H9 (cell line): Measurements from ENCODE around the gene SLC44A3. TPM values are rescaled to one million over a fixed set of nuclear protein-coding genes. Genes with fewer than 3 reads are reported as not detected.

Source experiments
- DNase-seq: peaks from one replicate; pipeline ENCODE4 v3.0.0-alpha.2; 2017
- H2AFZ ChIP-seq: one replicate; pipeline ENCODE4 v1.6.1; 2013; ENCODE audit warnings: mild to moderate bottlenecking, low read length, control low read depth, moderate library complexity
- H2AK5ac ChIP-seq: 2 replicates; pipeline ENCODE4 v1.6.1; 2013; ENCODE audit warnings: low read length, control low read depth, mixed read lengths; ENCODE audit not compliant: insufficient read length
- H2BK120ac ChIP-seq: one replicate; pipeline ENCODE4 v1.6.1; 2013; ENCODE audit warnings: low read depth, mild to moderate bottlenecking, low read length, control low read depth, inconsistent platforms; ENCODE audit not compliant: poor library complexity, severe bottlenecking
- H2BK12ac ChIP-seq: 2 replicates; pipeline ENCODE4 v1.6.1; 2013; ENCODE audit warnings: low read length, control low read depth, mixed read lengths, low read depth; ENCODE audit not compliant: insufficient read length
- H2BK15ac ChIP-seq: 2 replicates; pipeline ENCODE4 v1.6.1; 2013; ENCODE audit warnings: low read depth, low read length, control low read depth
- H2BK20ac ChIP-seq: one replicate; pipeline ENCODE4 v1.6.1; 2013; ENCODE audit warnings: low read depth, mild to moderate bottlenecking, low read length, control low read depth, inconsistent platforms; ENCODE audit not compliant: poor library complexity, severe bottlenecking
- H2BK5ac ChIP-seq: 2 replicates; pipeline ENCODE4 v1.6.1; 2013; ENCODE audit warnings: low read length, control low read depth, mixed read lengths; ENCODE audit not compliant: insufficient read length
- H3K14ac ChIP-seq: 2 replicates; pipeline ENCODE4 v1.6.1; 2013; ENCODE audit warnings: low read length, control low read depth; ENCODE audit not compliant: insufficient read depth
- H3K18ac ChIP-seq: 2 replicates; pipeline ENCODE4 v1.6.1; 2013; ENCODE audit warnings: low read depth, mild to moderate bottlenecking, mixed read lengths, low read length, control low read depth; ENCODE audit not compliant: insufficient read length
- H3K23ac ChIP-seq: 2 replicates; pipeline ENCODE4 v1.6.1; 2013; ENCODE audit warnings: low read length, control low read depth, mixed read lengths, low read depth; ENCODE audit not compliant: insufficient read length
- H3K23me2 ChIP-seq: 2 replicates; pipeline ENCODE4 v1.6.1; 2013; ENCODE audit warnings: low read depth, mild to moderate bottlenecking, mixed read lengths, low read length, control low read depth; ENCODE audit not compliant: insufficient read length, poor library complexity, severe bottlenecking
- H3K27ac ChIP-seq: 2 replicates; pipeline ENCODE4 v1.5.1; 2013; ENCODE audit warnings: low read length, control low read depth, mixed read lengths, low read depth; ENCODE audit not compliant: insufficient read length
- H3K27me3 ChIP-seq: 2 replicates; pipeline ENCODE4 v1.6.1; 2013; ENCODE audit warnings: low read length, control low read depth, inconsistent platforms; ENCODE audit not compliant: insufficient read depth
- H3K4ac ChIP-seq: 2 replicates; pipeline ENCODE4 v1.6.1; 2013; ENCODE audit warnings: low read depth, mild to moderate bottlenecking, control low read depth, inconsistent platforms, low read length, moderate library complexity
- H3K4me1 ChIP-seq: 2 replicates; pipeline ENCODE4 v1.6.1; 2013; ENCODE audit warnings: low read length, control low read depth, inconsistent platforms; ENCODE audit not compliant: insufficient read depth
- H3K4me2 ChIP-seq: 2 replicates; pipeline ENCODE4 v1.6.1; 2013; ENCODE audit warnings: low read length, control low read depth, mixed read lengths; ENCODE audit not compliant: insufficient read length, insufficient read depth
- H3K56ac ChIP-seq: 2 replicates; pipeline ENCODE4 v1.6.1; 2013; ENCODE audit warnings: low read depth, mild to moderate bottlenecking, mixed read lengths, low read length, control low read depth; ENCODE audit not compliant: insufficient read length
- H3K79me1 ChIP-seq: 2 replicates; pipeline ENCODE4 v1.6.1; 2013; ENCODE audit warnings: low read depth, mild to moderate bottlenecking, moderate library complexity, low read length, control low read depth, inconsistent platforms; ENCODE audit not compliant: insufficient read depth, poor library complexity, severe bottlenecking
- H3K79me2 ChIP-seq: 2 replicates; pipeline ENCODE4 v1.6.1; 2013; ENCODE audit warnings: low read length, control low read depth, inconsistent platforms; ENCODE audit not compliant: insufficient read depth
- H3K9ac ChIP-seq: 2 replicates; pipeline ENCODE4 v1.6.1; 2013; ENCODE audit warnings: low read length, control low read depth, mixed read lengths; ENCODE audit not compliant: insufficient read length; ENCODE audit errors: extremely low read depth
- H3K9me3 ChIP-seq: one replicate; pipeline ENCODE4 v1.6.1; 2013; ENCODE audit warnings: low read depth, low read length, inconsistent platforms; ENCODE audit not compliant: control insufficient read depth
- H3T11ph ChIP-seq: one replicate; pipeline ENCODE4 v1.6.1; 2013; ENCODE audit warnings: mild to moderate bottlenecking, low read length, control low read depth, inconsistent platforms
- H4K20me1 ChIP-seq: one replicate; pipeline ENCODE4 v1.6.1; 2013; ENCODE audit not compliant: control insufficient read depth, insufficient read length, insufficient read depth
- H4K5ac ChIP-seq: 2 replicates; pipeline ENCODE4 v1.6.1; 2013; ENCODE audit warnings: low read depth, mild to moderate bottlenecking, mixed read lengths, low read length, control low read depth; ENCODE audit not compliant: insufficient read length
- H4K8ac ChIP-seq: replicated peaks from 2 replicates; pipeline ENCODE4 v1.6.1; 2013; ENCODE audit warnings: low read length, control low read depth, mixed read lengths, low read depth; ENCODE audit not compliant: insufficient read length
- H4K91ac ChIP-seq: 2 replicates; pipeline ENCODE4 v1.6.1; 2013; ENCODE audit warnings: low read depth, mild to moderate bottlenecking, moderate library complexity, mixed read lengths, low read length, control low read depth; ENCODE audit not compliant: insufficient read length
- H3K27ac Mint-ChIP-seq, 3 experiments: 2 replicates in 2 of 3; 3 replicates in 1 of 3; pipeline ENCODE4 v1.8.0; 2020 to 2021; ENCODE audit warnings: mixed read lengths in 3 of 3, mild to moderate bottlenecking in 1 of 3, moderate library complexity in 1 of 3
- H3K27me3 Mint-ChIP-seq: 2 replicates; pipeline ENCODE4 v1.8.0; 2021; ENCODE audit warnings: low read depth, mild to moderate bottlenecking, moderate library complexity, mixed read lengths
- H3K36me3 Mint-ChIP-seq, 3 experiments: 2 replicates in 2 of 3; 3 replicates in 1 of 3; pipeline ENCODE4 v1.8.0; 2020 to 2021; ENCODE audit warnings: low read depth in 3 of 3, mixed read lengths in 3 of 3; ENCODE audit not compliant: insufficient read depth in 1 of 3
- H3K4me1 Mint-ChIP-seq, 2 experiments: 2 replicates each; pipeline ENCODE4 v1.8.0; 2020; ENCODE audit warnings: mixed read lengths in 2 of 2
- H3K4me3 Mint-ChIP-seq, 2 experiments: 2 replicates in 1 of 2; 3 replicates in 1 of 2; pipeline ENCODE4 v1.8.0; 2020 to 2021; ENCODE audit warnings: mild to moderate bottlenecking in 2 of 2, mixed read lengths in 2 of 2, moderate library complexity in 1 of 2
- H3K9me3 Mint-ChIP-seq, 2 experiments: 2 replicates in 1 of 2; 3 replicates in 1 of 2; pipeline ENCODE4 v1.8.0; 2020; ENCODE audit warnings: mild to moderate bottlenecking in 2 of 2, mixed read lengths in 2 of 2, moderate library complexity in 1 of 2
- WGBS: extraction: QIAGEN DNeasy Blood & Tissue Kit; methylation state at CpG from one replicate; pipeline ENCODE4 v1.1.7; 2013; ENCODE audit warnings: missing lambda C conversion rate, low lambda C conversion rate, mixed read lengths; ENCODE audit not compliant: insufficient read length; ENCODE audit errors: extremely low coverage; 5-methylcytosine and 5-hydroxymethylcytosine counted together
- total RNA-seq: library from RNA; stranded (reverse); gene quantifications from 2 replicates; pipeline ENCODE4 v1.2.1, GENCODE V29; 2021
- TF ChIP-seq, protein P1 (sequence below): fragments of 200-600 bp; sonication (generic); conservative IDR thresholded peaks from 3 replicates; pipeline ENCODE4 v1.8.0; 2021; ENCODE audit warnings: antibody characterized with exemption, mild to moderate bottlenecking

Gene SLC44A3
- total RNA-seq, 1 experiment from 2014 or later = 5.5 TPM

DNA sequence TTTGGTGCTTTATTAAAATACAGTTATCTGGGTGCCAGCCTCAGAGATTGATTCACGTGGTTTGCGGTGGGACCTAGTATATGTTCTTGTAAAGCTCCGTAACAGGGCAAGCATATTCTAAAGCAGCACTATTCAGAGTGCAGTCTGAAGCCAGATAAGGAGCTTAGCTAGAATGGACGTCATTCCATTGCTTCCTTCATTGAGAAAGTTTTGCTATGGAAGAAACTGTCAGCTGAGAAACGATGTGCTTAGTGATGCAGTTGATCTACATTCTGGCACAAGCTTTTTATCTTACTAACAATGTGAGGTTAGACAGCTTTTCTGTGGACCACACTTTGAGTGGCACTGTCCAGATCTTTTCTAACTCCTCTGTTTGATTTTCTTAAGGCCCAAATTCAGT lies 26.2 kb downstream of the SLC44A3 start:
- TF ChIP-seq, protein P1, sequence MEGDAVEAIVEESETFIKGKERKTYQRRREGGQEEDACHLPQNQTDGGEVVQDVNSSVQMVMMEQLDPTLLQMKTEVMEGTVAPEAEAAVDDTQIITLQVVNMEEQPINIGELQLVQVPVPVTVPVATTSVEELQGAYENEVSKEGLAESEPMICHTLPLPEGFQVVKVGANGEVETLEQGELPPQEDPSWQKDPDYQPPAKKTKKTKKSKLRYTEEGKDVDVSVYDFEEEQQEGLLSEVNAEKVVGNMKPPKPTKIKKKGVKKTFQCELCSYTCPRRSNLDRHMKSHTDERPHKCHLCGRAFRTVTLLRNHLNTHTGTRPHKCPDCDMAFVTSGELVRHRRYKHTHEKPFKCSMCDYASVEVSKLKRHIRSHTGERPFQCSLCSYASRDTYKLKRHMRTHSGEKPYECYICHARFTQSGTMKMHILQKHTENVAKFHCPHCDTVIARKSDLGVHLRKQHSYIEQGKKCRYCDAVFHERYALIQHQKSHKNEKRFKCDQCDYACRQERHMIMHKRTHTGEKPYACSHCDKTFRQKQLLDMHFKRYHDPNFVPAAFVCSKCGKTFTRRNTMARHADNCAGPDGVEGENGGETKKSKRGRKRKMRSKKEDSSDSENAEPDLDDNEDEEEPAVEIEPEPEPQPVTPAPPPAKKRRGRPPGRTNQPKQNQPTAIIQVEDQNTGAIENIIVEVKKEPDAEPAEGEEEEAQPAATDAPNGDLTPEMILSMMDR = no peak
- peaks cover 0 to 2% of the 10 kb centered on the region in 2 experiments; a peak in 2 of 5 replicates for H3K9me3 Mint-ChIP-seq
- no peak overlapping the region for H3K4me3 Mint-ChIP-seq

More for the DNA sequence above, 26.2 kb downstream of the SLC44A3 start:
- Histone ChIP-seq H2AFZ (no peak overlapping the region), H4K5ac (no peak overlapping the region), H3K14ac (no peak overlapping the region), H3K4me1 (no peaks in the 10 kb centered on the region), H3K56ac (no peak overlapping the region), H2BK5ac (no peak overlapping the region), H3K23ac (no peak overlapping the region), H3K79me2 (no peaks in the 10 kb centered on the region), H3K4ac (no peak overlapping the region), H2BK20ac (no peak overlapping the region), H2BK15ac (no peak overlapping the region), H2BK12ac (no peak overlapping the region), H4K20me1 (no peaks in the 10 kb centered on the region), H3K9me3 (no peaks in the 10 kb centered on the region), H3T11ph (no peak overlapping the region), H3K27me3 (no peaks in the 10 kb centered on the region), H3K4me2 (no peak overlapping the region), H3K79me1 (no peaks in the 10 kb centered on the region), H2BK120ac (no peak overlapping the region), H3K23me2 (no peaks in the 10 kb centered on the region), H3K9ac (no peak overlapping the region), H3K18ac (no peak overlapping the region), H2AK5ac (no peak overlapping the region), H4K91ac (no peak overlapping the region), H3K27ac (no peak overlapping the region), H4K8ac (no peak overlapping the region)
- no peak overlapping the region for H3K27ac Mint-ChIP-seq
- WGBS = no CpG with 5 or more reads among the region's 5 CpGs
- H3K36me3 Mint-ChIP-seq = peaks cover 0 to 3% (median 0%) of the 10 kb centered on the region in 3 experiments; a peak in 3 of 7 replicates
- H3K27me3 Mint-ChIP-seq = no peaks in the 10 kb centered on the region
- no peaks in the 10 kb centered on the region for H3K4me1 Mint-ChIP-seq
- DNase-seq = no peak
